Coronary artery (tissue), 2 donors: ENCODE results near the gene DRAM2.

ENCODE experiments used
- DNase-seq: peaks from one replicate; pipeline ENCODE4 v3.0.0-alpha.2; 2017; ENCODE audit warnings: low spot score
- H3K27ac ChIP-seq, 2 donors: fragments of 200-600 bp; sonication (generic); one replicate each; pipeline ENCODE4 v1.5.1; 2016 to 2019
- H3K4me3 ChIP-seq: fragments of 200-600 bp; sonication (generic); 2 replicates; pipeline ENCODE4 v1.5.1; 2016; ENCODE audit warnings: mild to moderate bottlenecking, moderate library complexity
- CTCF ChIP-seq: fragments of 200-600 bp; sonication (generic); IDR thresholded peaks from one replicate; pipeline ENCODE4 v1.5.1; 2019; ENCODE audit warnings: antibody characterized with exemption

DRAM2 gene

GRCh38 chr1:111131693-111132092 lies 8.2 kb downstream of the DRAM2 start:
- DNase-seq = no peak
- Histone ChIP-seq H3K27ac (no peak overlapping the region), H3K4me3 (no peak overlapping the region)
- TF ChIP-seq CTCF = no peak

DNA sequence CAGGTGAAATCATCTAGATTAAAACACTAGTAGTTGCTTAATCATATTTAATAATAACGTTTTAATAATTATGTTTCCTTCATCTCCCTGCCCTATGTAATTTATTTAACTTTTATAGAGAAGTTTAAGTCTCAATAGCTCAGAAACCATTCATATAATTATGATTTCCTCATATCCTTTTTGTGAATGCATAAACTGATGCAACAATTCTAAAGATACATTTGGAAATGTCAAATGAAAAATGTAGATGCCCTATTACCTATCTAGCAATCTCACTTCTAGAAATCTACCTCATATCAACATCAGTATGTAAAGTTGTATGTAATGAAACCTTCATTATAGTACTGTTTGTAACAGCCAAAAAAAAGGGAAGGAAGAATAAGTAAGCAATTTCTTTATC lies 10.5 kb downstream of the DRAM2 start:
- no peak for DNase-seq
- H3K27ac ChIP-seq = no peak overlapping the region

DNA sequence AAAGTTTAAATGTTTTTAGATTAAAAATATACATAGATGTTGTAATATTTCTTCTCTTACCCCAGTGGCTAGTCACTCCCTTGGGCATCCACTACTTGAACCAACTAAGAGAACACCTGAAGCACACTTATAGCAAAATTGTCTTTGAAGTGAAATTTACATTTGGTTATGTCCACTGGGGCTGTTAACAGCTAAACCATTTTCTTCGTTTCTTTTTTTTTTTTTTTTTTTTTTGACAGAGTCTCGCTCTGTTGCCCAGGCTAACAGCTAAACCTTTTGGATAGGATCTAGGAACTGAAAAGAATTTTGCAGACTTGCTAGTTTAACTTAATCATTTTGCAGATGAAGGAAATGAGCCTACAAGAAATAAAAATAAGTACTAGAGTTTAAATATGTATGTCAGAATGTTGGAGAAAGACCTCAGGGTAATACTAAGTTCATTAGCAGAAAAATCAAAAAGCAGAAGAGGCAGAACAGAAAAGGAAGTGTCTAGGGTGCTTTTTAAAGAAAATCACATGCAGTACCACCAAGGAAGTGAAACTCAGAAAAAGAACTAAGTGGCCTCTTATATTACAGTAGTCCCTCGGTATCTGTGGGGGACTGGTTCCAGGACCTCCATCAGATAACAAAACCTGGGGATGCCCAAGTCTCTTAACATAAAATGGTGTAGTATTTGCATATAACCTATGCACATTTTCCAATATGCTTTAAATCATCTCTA lies 11.8 kb downstream of the DRAM2 start:
- no peak overlapping the region for H3K27ac ChIP-seq
- no peak for TF ChIP-seq CTCF
- no peak for DNase-seq
- no peak overlapping the region for H3K4me3 ChIP-seq

More for the DNA sequence above, 10.5 kb downstream of the DRAM2 start:
- no peak overlapping the region for H3K4me3 ChIP-seq
- TF ChIP-seq CTCF = no peak

- no peak for TF ChIP-seq CTCF
- H3K27ac ChIP-seq = no peak overlapping the region
- no peak overlapping the region for H3K4me3 ChIP-seq
- no peak for DNase-seq
Observed at GRCh38 chr1:111126354-111126753, 13.5 kb downstream of the DRAM2 start.

- TF ChIP-seq CTCF = no peak
- Histone ChIP-seq H3K4me3 (no peak overlapping the region), H3K27ac (no peak overlapping the region)
- DNase-seq = no peak
Observed at GRCh38 chr1:111116496-111116895, 23.4 kb downstream of the DRAM2 start.

- no peak overlapping the region for H3K27ac ChIP-seq
- H3K4me3 ChIP-seq = no peak overlapping the region
- no peak for DNase-seq
- TF ChIP-seq CTCF = no peak
Observed at GRCh38 chr1:111110197-111110899, 29.5 kb downstream of the DRAM2 start.

- no peak for TF ChIP-seq CTCF
- no peak overlapping the region for H3K4me3 ChIP-seq
- DNase-seq = no peak
- H3K27ac ChIP-seq = no peak overlapping the region
Observed at GRCh38 chr1:111104981-111105380, 34.9 kb downstream of the DRAM2 start.
